Esophagus squamous epithelium (tissue), 4 donors: ENCODE measurements around the gene MED10.

Experiments used
- POLR2A ChIP-seq, 4 donors: fragments of 450-650 bp; IDR thresholded peaks; one replicate each; pipeline ENCODE4 v1.6.1; 2017; ENCODE audit warnings: antibody characterized with exemption in 4 of 4, mild to moderate bottlenecking in 4 of 4, moderate library complexity in 3 of 4
- TF ChIP-seq, protein P1 (sequence below), 6 experiments: fragments of 450-650 bp in 4 of 6; fragments of 200-600 bp in 2 of 6; sonication (generic) in 2 of 6; IDR thresholded peaks; one replicate each; pipeline ENCODE4 v1.5.1; 2016 to 2019; ENCODE audit warnings: antibody characterized with exemption in 6 of 6, mild to moderate bottlenecking in 4 of 6, moderate library complexity in 4 of 6

- TF ChIP-seq, protein P1, sequence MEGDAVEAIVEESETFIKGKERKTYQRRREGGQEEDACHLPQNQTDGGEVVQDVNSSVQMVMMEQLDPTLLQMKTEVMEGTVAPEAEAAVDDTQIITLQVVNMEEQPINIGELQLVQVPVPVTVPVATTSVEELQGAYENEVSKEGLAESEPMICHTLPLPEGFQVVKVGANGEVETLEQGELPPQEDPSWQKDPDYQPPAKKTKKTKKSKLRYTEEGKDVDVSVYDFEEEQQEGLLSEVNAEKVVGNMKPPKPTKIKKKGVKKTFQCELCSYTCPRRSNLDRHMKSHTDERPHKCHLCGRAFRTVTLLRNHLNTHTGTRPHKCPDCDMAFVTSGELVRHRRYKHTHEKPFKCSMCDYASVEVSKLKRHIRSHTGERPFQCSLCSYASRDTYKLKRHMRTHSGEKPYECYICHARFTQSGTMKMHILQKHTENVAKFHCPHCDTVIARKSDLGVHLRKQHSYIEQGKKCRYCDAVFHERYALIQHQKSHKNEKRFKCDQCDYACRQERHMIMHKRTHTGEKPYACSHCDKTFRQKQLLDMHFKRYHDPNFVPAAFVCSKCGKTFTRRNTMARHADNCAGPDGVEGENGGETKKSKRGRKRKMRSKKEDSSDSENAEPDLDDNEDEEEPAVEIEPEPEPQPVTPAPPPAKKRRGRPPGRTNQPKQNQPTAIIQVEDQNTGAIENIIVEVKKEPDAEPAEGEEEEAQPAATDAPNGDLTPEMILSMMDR (IDR thresholded peaks at IDR 0.05): no peak
- no peak for TF ChIP-seq POLR2A (IDR thresholded peaks at IDR 0.05)
Observed at GRCh38 chr5:6418679-6419276, 40.4 kb upstream of the MED10 start.
